GM12865 (cell line): Measurements from ENCODE around the gene CCDC91.
A peak's percentile ranks its signal among the peaks of the same experiment; 100 is the strongest.
"Not testable (repeated sequence)": the region's sequence is repeated elsewhere in the genome, so short reads cannot be mapped to it uniquely, and the experiment has no call there.

Experiments
- DNase-seq: peaks from one replicate; pipeline ENCODE4 v3.0.0; 2010; ENCODE audit warnings: low read depth
- H3K4me3 ChIP-seq: 2 replicates; pipeline ENCODE4 v1.5.1; 2011; ENCODE audit warnings: mild to moderate bottlenecking, low read depth, low read length, control low read depth
- TF ChIP-seq, protein P1 (sequence below): IDR thresholded peaks from 2 replicates; pipeline ENCODE4 v1.5.1; 2011; ENCODE audit warnings: low read length, control low read depth, low read depth, inconsistent platforms; ENCODE audit not compliant: insufficient read depth; ENCODE audit errors: missing control alignments

Gene CCDC91

DNA sequence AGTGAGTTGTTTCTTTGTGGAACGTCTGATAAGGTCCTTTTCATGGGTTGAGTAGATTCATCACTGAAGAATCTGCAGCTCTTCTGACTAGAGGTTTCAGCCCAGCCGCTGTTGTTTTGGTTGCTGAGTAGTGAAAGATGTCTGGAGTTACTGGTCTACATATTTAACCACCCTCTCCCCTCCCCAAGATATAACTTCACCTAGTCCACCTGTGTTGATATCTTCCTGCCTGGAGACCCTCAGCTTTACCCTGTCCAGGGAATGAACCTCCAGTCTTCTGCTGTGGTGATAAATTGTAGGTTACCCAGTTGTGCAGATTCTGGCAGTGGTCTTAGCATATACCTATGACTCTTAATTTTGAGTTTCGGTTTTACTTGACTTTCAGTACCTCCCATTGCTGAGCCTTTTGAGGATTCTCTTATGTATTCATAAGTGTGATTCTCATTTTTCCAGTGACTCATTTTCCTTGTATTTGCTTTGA lies 62.9 kb downstream of the CCDC91 start:
- DNase-seq = peak; percentile 63
- TF ChIP-seq, protein P1, sequence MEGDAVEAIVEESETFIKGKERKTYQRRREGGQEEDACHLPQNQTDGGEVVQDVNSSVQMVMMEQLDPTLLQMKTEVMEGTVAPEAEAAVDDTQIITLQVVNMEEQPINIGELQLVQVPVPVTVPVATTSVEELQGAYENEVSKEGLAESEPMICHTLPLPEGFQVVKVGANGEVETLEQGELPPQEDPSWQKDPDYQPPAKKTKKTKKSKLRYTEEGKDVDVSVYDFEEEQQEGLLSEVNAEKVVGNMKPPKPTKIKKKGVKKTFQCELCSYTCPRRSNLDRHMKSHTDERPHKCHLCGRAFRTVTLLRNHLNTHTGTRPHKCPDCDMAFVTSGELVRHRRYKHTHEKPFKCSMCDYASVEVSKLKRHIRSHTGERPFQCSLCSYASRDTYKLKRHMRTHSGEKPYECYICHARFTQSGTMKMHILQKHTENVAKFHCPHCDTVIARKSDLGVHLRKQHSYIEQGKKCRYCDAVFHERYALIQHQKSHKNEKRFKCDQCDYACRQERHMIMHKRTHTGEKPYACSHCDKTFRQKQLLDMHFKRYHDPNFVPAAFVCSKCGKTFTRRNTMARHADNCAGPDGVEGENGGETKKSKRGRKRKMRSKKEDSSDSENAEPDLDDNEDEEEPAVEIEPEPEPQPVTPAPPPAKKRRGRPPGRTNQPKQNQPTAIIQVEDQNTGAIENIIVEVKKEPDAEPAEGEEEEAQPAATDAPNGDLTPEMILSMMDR = no peak
- peak overlapping the region; percentile 38 for H3K4me3 ChIP-seq

DNA sequence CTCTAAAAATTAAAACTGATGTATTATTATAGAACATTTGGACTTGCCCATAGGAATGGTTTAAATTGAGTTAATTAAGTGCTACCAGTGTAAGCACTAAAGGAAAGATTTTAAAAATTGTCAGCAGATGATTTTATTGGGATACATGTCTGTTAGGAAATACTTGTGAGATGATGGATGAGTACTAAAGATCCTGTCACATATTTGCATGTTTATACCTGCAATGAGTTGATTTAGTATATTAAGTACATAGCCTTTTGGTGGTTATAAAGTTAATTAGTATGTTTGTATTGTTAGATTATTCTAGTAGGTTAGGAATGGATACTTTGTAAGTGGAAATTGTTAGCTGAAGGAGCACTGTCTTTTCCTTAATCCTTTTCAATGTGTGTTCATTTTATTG lies 67.2 kb downstream of the CCDC91 start:
- H3K4me3 ChIP-seq = no peak overlapping the region
- TF ChIP-seq, protein P1 = no peak
- no peak for DNase-seq

DNA sequence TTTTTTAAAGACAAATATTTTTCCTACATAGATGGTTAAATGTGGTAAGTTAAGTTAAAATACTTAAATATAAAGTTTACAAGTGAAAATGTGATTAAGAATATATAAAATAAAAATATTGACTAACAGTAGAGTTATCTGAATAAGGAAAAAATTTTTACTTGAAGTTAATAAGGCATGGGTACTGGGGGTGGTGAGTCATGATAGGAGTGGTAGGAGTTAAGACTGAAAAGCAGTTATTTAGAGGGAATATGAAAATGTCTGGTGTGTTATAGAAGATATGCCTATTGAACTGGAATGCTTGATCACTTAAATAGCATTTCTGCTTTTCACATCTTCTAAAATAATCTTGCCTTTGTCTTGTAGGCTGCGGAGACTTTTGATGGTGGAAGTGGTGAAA lies 68.7 kb downstream of the CCDC91 start:
- no peak for DNase-seq
- no peak overlapping the region for H3K4me3 ChIP-seq
- TF ChIP-seq, protein P1 = no peak

DNA sequence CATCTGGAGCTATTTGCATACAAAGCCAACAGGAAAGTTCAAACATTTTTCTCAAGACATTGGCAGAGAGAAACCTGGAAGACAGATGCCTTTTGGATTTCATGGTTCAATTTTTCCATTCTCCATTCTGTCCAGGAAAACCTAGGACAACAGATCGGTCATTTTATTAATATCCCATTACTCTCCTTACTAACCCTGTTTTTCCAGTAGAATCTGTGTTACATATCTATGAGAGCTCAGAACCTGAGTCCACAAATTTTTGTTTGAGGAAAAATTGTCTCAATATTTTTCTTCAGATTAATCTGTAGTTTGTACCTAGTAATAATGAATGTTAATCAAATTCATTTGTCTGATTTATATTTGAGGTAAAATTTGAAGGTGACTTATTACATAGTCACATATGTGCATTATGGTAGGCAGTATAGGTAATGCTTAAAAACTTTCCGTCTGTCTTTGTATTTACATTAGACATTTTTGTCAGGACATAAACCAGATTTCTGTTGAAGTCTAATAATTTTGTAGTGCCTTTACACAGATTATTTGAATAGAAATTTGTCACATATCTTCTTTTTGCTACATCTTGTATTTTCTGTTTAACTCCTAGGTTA lies 75.3 kb downstream of the CCDC91 start:
- TF ChIP-seq, protein P1 = no peak
- H3K4me3 ChIP-seq = no peak overlapping the region
- DNase-seq = no peak

- H3K4me3 ChIP-seq, DNase-seq: not testable (repeated sequence)
These were observed 77.8 kb downstream of the CCDC91 start for GRCh38 chr12:28267920-28268607.

DNA sequence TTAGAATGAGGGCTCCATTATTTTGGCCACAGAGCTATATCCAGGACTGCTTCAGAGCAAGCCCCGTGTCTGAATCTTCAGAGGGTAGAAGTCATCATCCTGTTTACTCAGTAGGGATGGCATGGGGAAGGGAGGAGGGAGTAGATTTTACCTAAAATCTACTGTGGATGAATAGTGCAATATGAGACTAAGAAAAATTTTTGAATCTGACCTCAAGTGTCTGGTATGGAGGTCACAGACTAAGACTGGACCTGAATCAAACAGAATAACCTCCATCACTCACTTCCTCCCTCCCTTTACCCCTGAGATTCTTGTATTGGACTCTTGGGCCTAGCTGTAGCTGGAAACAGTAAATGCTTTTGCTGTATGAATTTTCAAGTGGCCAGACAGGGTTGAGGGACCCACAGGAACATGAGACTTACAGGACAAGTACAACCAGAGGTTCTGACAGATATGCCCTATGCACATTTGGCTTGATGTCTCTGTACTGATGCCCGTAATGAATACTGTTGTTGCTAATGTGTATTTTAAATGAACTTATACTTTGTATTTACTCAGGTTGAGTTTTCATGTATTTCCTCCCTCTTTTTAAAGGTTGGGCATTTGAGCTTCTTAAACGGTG lies 78.5 kb downstream of the CCDC91 start:
- DNase-seq = no peak
- no peak overlapping the region for H3K4me3 ChIP-seq
- TF ChIP-seq, protein P1 = no peak

GRCh38 chr12:28269851-28270250 lies 79.6 kb downstream of the CCDC91 start:
- no peak overlapping the region for H3K4me3 ChIP-seq
- TF ChIP-seq, protein P1 = no peak
- no peak for DNase-seq
